ENCODE results near the gene ZNF619. TPM values are rescaled to one million over a fixed set of nuclear protein-coding genes. Genes with fewer than 3 reads are reported as not detected.

The ZNF619 gene
- total and polyA plus RNA-seq, 2 of the 4 experiments (the other 2 are of a cell fraction), result 2.0 to 4.8 TPM

GRCh38 chr3:40464339-40465110 lies 12.4 kb upstream of the ZNF619 start (continued):
- no peak for TF ChIP-seq RAD21 (IDR thresholded peaks at IDR 0.05; ENCODE audit: low read length)

DNA sequence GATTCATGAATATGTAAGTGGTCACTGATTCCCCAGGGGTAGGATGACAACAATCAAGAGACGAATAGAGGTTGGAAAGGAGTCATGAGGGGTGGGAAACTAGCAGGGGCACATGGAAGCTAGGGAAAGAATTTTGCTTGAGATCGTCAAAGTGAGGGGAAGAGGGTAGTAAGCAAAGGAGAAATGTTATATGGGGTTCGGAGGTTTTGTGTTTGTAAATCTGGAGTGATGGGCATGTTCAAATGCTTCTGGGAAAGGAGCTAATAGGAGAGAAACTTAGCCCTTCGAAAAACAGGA lies 11.9 kb upstream of the ZNF619 start:
- H3K27me3 ChIP-seq (ENCODE audit: control insufficient read depth, insufficient read depth, low read length), result no peaks in the 10 kb centered on the region
- H3K4me2 ChIP-seq (ENCODE audit: low read depth, low read length), result no peak overlapping the region
- no peak overlapping the region for H2AK9ac ChIP-seq (replicated peaks; ENCODE audit: low read depth, low read length, poor library complexity)
- TF ChIP-seq CHD1 (IDR thresholded peaks at IDR 0.05; ENCODE audit: low read depth, low read length), result no peak
- TF ChIP-seq, protein P1, sequence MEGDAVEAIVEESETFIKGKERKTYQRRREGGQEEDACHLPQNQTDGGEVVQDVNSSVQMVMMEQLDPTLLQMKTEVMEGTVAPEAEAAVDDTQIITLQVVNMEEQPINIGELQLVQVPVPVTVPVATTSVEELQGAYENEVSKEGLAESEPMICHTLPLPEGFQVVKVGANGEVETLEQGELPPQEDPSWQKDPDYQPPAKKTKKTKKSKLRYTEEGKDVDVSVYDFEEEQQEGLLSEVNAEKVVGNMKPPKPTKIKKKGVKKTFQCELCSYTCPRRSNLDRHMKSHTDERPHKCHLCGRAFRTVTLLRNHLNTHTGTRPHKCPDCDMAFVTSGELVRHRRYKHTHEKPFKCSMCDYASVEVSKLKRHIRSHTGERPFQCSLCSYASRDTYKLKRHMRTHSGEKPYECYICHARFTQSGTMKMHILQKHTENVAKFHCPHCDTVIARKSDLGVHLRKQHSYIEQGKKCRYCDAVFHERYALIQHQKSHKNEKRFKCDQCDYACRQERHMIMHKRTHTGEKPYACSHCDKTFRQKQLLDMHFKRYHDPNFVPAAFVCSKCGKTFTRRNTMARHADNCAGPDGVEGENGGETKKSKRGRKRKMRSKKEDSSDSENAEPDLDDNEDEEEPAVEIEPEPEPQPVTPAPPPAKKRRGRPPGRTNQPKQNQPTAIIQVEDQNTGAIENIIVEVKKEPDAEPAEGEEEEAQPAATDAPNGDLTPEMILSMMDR (conservative IDR thresholded peaks at IDR 0.05; ENCODE audit: low read depth, low read length), result no peak
- TF ChIP-seq RCOR1 (IDR thresholded peaks at IDR 0.05; ENCODE audit: insufficient replicate concordance, low read length), result no peak
- TF ChIP-seq BHLHE40 (IDR thresholded peaks at IDR 0.05; ENCODE audit: low read depth, low read length), result no peak
- no peak for TF ChIP-seq MAFK (IDR thresholded peaks at IDR 0.05; ENCODE audit: low read depth, low read length)
- TF ChIP-seq, protein P2, sequence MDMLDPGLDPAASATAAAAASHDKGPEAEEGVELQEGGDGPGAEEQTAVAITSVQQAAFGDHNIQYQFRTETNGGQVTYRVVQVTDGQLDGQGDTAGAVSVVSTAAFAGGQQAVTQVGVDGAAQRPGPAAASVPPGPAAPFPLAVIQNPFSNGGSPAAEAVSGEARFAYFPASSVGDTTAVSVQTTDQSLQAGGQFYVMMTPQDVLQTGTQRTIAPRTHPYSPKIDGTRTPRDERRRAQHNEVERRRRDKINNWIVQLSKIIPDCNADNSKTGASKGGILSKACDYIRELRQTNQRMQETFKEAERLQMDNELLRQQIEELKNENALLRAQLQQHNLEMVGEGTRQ (IDR thresholded peaks at IDR 0.05; ENCODE audit: low read depth, low read length), result no peak
- no peak for TF ChIP-seq CEBPB (IDR thresholded peaks at IDR 0.05; ENCODE audit: low read depth, low read length)
- H2BK15ac ChIP-seq (ENCODE audit: low read depth, low read length), result no peak overlapping the region
- peaks cover 31% of the 10 kb centered on the region for H3K36me3 ChIP-seq (ENCODE audit: control insufficient read depth, insufficient read depth, low read length)
- ChIA-PET POLR2A (ENCODE audit: unreplicated experiment) (no interaction called here), CTCF (interaction anchor here (0.6 to 1.3 kb wide), 3 partner anchors 12 to 59 kb away, joined by 3 read pairs; partner anchors contain the start of gene ZNF619)
- no peak overlapping the region for H3K14ac ChIP-seq (replicated peaks; ENCODE audit: low read depth, low read length)
- no peak overlapping the region for H4K91ac ChIP-seq (ENCODE audit: insufficient read depth, low read depth, low read length)
- no peak overlapping the region for H2BK20ac ChIP-seq (ENCODE audit: low read depth, low read length)
- H3K9ac ChIP-seq (ENCODE audit: low read depth, low read length), result no peak overlapping the region
- no peaks in the 10 kb centered on the region for H3K9me3 ChIP-seq (ENCODE audit: control insufficient read depth, insufficient read depth, low read length)
- no peak overlapping the region for H4K5ac ChIP-seq (ENCODE audit: low read depth, low read length)
- H2AFZ ChIP-seq (replicated peaks; ENCODE audit: low read length, poor library complexity), result no peak overlapping the region
- H3K79me1 ChIP-seq (ENCODE audit: low read depth in 1 of 2, low read length in 2 of 2), result peaks cover 3 to 13% of the 10 kb centered on the region in 2 experiments
- intact Hi-C loops (cut with micrococcal nuclease) (no loop called here), dilution Hi-C loops (cut with HindIII; ENCODE audit: low sequenced_read_pairs, unreplicated experiment) (no loop called here), in situ Hi-C loops (cut with MboI; ENCODE audit: low sequenced_read_pairs) (no loop called here)
- H4K20me1 ChIP-seq (ENCODE audit: insufficient read depth, low read length), result peaks cover 6% of the 10 kb centered on the region; the same call in 1 of the 2 replicates
- H2BK120ac ChIP-seq (ENCODE audit: low read depth, low read length), result no peak overlapping the region
- H3K9me1 ChIP-seq (ENCODE audit: insufficient read depth, low read length), result 0 out of 2 replicates have a peak, but pooled peaks cover 2% of the 10 kb centered on the region
- BruUV-seq (replicated peaks), result no TSS peak
- no peak overlapping the region for H3K23ac ChIP-seq (ENCODE audit: low read depth, low read length)
- no peak overlapping the region for H2AK5ac ChIP-seq (ENCODE audit: low read depth, low read length)
- H3K27ac ChIP-seq (ENCODE audit: insufficient read depth, low read length), result no peak overlapping the region
- no peak overlapping the region for H3K56ac ChIP-seq (ENCODE audit: extremely low read depth, insufficient read depth, low read length)
- no peak overlapping the region for H2BK5ac ChIP-seq (ENCODE audit: low read depth, low read length, poor library complexity, severe bottlenecking)
- ATAC-seq (ENCODE audit: low read depth) (no peak), DNase-seq (no peak)
- H3K4me3 ChIP-seq (ENCODE audit: insufficient read depth, low read depth, low read length), result no peak overlapping the region
- 67% methylated on average over 3 of the region's 4 CpGs; no CpG with 5 or more reads in 1 of the 2 experiments for WGBS, 2 experiments (ENCODE audit: extremely low coverage in 2 of 2, insufficient read length in 1 of 2)
- H4K8ac ChIP-seq (ENCODE audit: low read depth in 2 of 2, low read length in 2 of 2), result no peak overlapping the region
- H3K4me1 ChIP-seq (ENCODE audit: control insufficient read depth, insufficient read depth, low read length), result no peaks in the 10 kb centered on the region
- H3K18ac ChIP-seq (ENCODE audit: low read depth, low read length), result no peak overlapping the region
- H3K4ac ChIP-seq (ENCODE audit: low read depth, low read length), result no peak overlapping the region
